HG03558 (cell line): ENCODE measurements around the gene NRBF2.
"Not testable (repeated sequence)": the region's sequence is repeated elsewhere in the genome, so short reads cannot be mapped to it uniquely, and the experiment has no call there.

Source experiments
- ATAC-seq: cut with Tn5 transposase; IDR thresholded peaks from one replicate; pipeline ENCODE4 v1.9.1; 2021; ENCODE audit warnings: moderate number of reproducible peaks; ENCODE audit not compliant: unreplicated experiment; ENCODE audit errors: extremely low read depth

NRBF2 gene

DNA sequence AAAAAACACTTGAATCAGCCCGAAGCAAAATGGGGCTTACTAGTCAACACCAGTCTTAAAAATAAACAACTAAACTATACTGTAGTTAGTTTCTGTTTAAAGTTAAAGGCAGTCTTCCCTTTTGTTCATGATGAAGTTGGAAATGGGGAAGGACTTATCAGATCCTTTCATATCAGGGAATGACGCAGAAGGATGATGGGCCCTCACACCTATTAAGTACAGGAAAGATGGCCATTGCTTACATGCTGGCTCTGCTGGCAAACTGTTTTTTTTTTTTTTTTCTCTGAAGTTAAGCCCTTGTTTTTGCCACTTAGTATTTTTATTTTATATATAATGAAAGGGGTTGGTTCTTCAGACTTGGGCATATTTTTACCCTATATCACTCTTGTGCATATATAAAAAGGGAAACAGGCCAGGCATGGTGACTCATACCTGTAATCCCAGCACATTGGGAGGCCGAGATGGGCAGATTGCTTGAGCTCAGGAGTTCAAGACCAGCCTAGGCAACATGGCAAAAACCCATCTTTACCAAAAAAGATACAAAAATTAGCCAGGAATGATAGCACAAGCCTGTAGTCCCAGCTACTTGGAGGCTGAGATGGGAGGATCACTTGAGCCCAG lies 16.6 kb upstream of the NRBF2 start:
- no peak for ATAC-seq

- ATAC-seq, result no peak
These were observed 14.1 kb upstream of the NRBF2 start for GRCh38 chr10:63119041-63119440.

DNA sequence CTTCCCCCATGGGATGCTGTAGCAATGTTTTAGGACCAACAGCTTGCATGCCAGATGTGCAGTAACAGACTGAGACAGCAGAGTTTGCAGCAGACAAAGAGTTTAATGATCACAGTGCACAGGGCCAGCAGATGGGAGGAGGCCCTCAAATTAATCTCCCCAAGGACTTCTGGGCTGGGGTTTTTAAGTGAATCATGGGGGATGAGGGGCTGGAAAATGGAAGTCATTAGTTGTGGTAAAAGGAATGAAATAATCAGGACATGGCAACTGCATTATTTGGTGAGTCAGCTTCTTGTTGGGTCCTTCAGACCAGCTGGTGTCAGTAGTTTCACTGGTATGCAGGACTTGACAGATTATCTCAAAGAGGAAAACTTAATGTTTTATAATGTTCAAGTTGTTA lies 12.6 kb upstream of the NRBF2 start:
- ATAC-seq, result no peak

- no peak for ATAC-seq
These were observed 9.3 kb upstream of the NRBF2 start for GRCh38 chr10:63123727-63124362.

DNA sequence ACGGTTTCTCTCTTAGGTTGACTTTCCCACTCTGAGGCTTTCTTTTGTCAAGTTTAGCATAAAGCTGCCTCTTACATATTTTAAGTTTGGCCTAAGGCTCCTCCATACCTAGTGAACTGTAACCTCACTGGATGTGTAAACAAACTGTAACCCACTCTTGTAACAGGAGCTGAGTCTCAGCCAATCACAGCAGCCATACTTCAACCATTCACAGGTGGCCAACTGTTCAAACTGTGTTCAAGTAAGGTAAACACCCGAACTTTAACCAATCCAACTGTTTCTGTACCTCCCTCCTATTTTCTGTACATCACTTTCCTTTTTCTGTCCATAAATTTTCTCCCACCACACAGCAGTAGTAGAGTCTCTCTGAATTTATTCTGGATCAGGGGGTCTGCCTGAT lies 7.7 kb upstream of the NRBF2 start:
- ATAC-seq, result no peak

DNA sequence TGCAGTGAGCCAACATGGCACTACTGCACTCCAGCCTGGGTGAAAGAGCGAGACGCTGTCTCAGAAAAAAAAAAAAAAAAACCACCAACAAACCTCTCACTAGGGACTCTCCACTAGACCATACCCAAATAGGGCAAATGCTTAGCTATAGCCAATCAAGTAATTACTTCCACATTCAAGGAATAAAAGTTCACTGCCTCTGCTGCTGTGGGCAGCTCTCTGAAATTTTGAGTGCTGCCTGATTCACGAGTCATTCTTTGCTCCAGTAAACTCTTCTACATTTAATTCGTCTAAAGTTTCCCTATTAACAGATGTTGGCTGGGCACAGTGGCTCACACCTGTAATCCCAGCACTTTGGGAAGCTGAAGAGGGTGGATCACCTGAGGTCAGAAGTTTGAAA lies 4.7 kb upstream of the NRBF2 start:
- no peak for ATAC-seq

DNA sequence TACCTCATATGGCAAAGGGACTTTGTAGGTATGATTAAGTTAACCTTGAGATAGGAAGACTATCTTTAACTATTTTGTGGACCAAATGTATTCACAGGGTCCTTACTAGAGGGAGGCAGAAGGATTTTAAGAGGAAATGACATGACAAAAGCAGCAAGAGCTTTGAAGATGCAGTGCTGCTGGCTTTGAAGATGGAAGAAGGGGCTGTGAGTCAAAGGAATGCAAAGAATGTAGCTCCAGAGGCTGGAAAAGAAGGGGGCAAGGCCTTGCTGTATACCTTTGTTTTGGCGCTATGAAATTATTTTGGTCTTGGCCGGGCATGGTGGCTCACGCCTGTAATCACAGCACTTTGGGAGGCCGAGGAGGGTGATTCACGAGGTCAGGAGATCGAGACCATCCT lies 3.2 kb upstream of the NRBF2 start:
- ATAC-seq, result no peak

DNA sequence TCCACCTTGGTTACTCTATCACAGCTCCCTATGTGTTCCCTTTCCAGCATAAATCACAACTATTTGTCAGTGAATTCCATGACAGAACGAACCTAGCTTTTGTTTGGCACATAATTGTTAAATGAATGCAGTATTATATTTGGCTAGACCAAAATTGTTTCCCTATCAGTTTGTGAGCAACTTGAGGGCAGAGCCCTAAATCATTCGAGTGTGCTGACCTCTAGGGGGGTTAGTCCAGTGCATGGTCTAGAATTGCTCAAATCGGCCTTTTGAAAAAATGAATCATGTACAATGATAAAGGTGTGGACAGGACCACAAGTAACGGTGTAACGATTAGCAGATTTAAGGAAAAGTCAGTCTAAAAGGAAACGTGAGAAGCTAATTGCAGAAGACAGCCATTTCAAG lies 475 bp upstream of the NRBF2 start:
- ATAC-seq, result no peak

GRCh38 chr10:63133821-63134557 lies 861 bp downstream of the NRBF2 start:
- ATAC-seq, result no peak

DNA sequence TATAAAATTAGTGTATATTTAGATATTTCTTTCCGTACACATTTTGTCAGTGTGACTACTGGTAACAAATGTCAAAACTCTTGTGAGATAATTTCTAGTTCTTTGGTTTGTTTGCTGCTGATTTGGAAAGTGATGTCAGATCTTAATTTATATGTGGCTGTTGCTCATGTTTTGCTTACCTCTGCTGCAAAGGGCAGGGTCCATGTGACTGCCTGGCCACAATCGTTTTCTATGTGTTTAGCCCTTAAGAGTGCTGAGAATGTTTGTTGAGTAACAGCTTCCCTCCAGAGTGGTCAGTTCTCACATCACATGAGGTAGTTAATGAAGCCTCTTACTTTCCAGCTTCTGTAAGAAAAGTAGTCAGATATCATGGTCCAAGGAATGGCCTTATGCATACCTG lies 4.2 kb downstream of the NRBF2 start:
- no peak for ATAC-seq

GRCh38 chr10:63140077-63140476 lies 6.9 kb downstream of the NRBF2 start:
- ATAC-seq, result no peak

GRCh38 chr10:63142136-63142535 lies 9.0 kb downstream of the NRBF2 start:
- ATAC-seq, result no peak

DNA sequence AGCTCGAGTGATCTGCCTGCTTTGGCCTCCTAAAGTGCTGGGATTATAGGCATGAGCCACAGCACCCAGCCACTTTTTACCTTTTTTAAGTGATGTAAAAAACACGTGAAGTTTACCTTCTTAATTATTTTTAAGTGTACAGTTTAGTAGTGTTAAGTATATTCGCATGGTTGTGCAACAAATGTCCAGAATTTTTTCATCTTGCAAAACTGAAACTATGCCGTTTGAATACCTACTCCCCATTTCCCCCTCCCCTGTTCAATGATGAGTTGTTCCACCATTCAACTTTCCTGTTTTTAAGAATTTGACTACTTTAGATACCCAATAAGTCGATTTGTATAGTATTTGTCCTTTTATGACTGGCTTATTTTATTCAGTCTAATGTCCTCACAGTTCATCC lies 10.9 kb downstream of the NRBF2 start:
- ATAC-seq, result no peak

- ATAC-seq, result no peak
These were observed 12.7 kb downstream of the NRBF2 start for GRCh38 chr10:63145782-63146181.

GRCh38 chr10:63146503-63146902 lies 13.4 kb downstream of the NRBF2 start:
- ATAC-seq, result no peak

DNA sequence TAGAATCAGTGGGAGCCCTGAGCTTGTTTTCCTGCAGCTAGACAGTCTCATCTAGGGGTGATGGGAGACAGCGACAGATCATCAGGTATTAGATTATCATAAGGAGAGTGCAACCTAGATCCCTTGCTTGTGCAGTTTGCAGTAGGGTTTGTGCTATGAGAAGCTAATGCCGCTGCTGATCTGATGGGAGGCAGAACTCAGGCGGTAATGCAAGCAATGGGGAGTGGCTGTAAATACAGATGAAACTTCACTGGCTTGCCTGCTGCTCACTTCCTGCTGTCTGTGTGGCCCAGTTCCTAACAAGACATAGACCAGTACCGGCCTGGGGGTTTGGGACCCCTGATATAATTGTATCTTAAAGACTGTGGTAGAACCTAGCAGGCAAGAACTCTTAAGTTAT lies 17.6 kb downstream of the NRBF2 start:
- no peak for ATAC-seq

DNA sequence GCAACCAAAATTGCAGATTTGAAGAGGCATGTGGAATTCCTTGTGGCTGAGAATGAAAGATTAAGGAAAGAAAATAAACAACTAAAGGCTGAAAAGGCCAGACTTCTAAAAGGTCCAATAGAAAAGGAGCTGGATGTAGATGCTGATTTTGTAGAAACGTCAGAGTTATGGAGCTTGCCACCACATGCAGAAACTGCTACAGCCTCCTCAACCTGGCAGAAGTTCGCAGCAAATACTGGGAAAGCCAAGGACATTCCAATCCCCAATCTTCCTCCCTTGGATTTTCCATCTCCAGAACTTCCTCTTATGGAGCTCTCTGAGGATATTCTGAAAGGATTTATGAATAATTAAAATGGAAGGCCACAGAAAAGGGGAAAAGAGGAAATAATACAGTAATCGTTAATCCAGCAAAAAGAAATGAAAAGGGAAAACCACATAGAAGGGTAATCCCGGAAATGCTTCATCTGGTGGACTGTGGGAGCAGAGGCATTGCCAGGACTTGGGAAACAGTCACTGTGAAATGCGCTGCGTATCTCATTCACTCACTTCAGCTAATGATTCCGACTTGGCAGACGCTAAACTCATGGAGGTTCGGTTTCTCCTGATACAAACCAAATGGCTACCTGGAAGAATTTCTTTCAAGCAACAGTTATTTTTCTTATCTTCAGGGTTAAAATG lies 20.9 kb downstream of the NRBF2 start:
- not testable (repeated sequence) for ATAC-seq

GRCh38 chr10:63154546-63155387 lies 21.6 kb downstream of the NRBF2 start:
- no peak for ATAC-seq

DNA sequence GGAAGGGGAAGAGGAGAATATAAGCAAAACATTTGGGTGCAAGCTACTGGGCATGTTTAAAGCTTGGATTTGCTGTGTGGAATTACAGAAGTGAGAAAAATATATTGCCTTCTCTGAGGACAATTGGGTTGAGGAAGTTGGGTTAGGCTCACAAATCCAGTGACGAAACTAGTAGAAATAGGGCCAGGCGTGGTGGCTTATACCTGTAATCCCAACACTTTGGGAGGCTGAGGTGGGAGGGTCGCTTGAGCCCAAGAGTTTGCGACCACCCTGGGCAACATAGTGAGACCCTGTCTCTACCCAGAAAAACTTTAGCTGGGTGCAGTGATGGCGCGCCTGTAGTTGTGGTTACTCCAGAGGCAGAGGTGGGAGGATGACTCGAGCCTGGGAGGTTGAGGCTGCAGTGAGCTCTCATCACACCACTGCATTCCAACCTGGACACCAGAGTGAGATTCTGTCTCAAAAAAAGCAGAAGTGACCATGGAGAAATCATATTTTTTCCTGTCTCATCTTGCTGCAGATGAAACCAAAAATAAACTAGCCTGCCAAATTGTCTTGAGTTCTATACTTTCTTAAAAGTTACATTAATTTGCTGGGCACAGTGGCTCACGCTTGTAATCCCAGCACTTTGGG lies 22.4 kb downstream of the NRBF2 start:
- ATAC-seq, result no peak

- no peak for ATAC-seq
These were observed 23.1 kb downstream of the NRBF2 start for GRCh38 chr10:63156236-63156635.
